ENCODE measurements around the gene PPARG.

DNA sequence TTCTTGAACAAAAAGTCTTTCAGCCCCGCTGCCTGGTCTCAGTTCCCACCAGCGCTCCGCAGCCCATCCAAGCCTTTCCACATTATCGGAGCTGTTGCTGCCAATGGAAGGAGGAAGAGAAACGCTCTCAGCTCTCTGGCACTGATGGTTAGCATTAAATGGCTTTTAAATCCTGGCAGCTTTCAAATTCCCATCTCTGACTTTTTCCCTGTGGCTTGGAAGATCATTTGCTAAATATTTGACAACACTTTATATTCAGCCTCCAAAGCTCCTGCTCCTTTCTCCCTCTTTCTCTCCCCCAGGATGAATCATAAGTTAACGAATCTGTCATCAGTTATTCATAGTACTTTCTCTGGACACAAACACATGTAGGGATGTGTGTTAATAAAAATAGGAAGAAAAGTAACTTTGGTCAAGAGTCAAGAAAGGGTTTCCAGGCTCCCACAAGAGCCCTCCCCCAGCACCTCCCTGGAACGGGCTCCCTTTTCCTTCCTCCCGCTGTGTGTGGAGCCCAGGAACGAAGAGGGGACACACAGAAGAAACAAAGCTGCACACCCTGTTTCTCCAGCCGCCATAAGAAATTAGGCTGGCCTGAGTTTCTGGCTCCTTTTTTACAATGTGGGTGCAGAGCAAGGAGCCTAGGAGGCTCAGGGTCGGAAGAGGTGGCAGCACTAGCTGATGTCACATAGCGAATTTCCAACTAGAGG, 147.8 kb downstream of the PPARG start:
- TF ChIP-seq, protein P1, sequence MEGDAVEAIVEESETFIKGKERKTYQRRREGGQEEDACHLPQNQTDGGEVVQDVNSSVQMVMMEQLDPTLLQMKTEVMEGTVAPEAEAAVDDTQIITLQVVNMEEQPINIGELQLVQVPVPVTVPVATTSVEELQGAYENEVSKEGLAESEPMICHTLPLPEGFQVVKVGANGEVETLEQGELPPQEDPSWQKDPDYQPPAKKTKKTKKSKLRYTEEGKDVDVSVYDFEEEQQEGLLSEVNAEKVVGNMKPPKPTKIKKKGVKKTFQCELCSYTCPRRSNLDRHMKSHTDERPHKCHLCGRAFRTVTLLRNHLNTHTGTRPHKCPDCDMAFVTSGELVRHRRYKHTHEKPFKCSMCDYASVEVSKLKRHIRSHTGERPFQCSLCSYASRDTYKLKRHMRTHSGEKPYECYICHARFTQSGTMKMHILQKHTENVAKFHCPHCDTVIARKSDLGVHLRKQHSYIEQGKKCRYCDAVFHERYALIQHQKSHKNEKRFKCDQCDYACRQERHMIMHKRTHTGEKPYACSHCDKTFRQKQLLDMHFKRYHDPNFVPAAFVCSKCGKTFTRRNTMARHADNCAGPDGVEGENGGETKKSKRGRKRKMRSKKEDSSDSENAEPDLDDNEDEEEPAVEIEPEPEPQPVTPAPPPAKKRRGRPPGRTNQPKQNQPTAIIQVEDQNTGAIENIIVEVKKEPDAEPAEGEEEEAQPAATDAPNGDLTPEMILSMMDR (IDR thresholded peaks at IDR 0.05 in 8 of 11, conservative IDR thresholded peaks at IDR 0.05 in 3 of 11) = no peak
- TF ChIP-seq POLR2AphosphoS5 (IDR thresholded peaks at IDR 0.05) (no peak), POLR2A (IDR thresholded peaks at IDR 0.05) (no peak)

Data from spleen (tissue), 7 donors.